NCI-H2196 treated with DMSO at 0.1 percent for 48 hours (cell line): ENCODE measurements around the gene ANO2.
"Not testable (repeated sequence)": the region's sequence is repeated elsewhere in the genome, so short reads cannot be mapped to it uniquely, and the experiment has no call there.

Experiments used
- DNase-seq: peaks from one replicate; lab custom pipeline; 2025; ENCODE audit not compliant: unreplicated experiment; lab: John Stamatoyannopoulos, UW

Gene ANO2

DNA sequence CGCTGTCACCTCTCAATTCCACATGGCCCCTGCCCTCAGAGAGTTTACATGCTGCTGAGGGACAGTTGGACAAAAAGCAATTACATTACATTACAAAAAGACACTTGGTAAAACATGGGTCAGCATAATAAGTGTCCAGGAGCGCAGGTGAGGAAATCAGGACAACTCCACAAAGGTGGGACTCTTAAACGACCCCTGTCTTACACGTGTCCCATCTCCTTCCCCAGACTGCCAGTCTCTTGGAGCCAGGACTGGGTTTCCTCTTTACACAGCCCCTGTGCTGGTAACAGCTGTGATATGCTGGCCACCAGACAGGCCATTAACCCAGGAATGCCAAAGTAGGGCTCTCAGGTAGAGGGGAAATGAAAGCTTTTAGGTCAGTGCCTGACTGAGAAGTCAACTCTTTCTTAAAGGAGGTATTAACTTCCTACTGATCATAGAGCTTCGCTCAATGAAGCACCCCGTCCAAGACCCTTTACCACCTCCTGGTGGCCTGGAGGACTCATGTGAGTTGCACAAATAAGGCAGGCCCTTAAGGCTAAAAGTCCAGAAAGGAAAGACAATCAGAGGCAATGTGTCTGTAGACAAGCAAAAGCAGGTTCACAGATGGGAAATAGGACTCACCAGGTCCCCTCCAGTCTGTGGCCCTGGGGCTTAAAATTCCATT, 55.5 kb downstream of the ANO2 start:
- no peak for DNase-seq

DNA sequence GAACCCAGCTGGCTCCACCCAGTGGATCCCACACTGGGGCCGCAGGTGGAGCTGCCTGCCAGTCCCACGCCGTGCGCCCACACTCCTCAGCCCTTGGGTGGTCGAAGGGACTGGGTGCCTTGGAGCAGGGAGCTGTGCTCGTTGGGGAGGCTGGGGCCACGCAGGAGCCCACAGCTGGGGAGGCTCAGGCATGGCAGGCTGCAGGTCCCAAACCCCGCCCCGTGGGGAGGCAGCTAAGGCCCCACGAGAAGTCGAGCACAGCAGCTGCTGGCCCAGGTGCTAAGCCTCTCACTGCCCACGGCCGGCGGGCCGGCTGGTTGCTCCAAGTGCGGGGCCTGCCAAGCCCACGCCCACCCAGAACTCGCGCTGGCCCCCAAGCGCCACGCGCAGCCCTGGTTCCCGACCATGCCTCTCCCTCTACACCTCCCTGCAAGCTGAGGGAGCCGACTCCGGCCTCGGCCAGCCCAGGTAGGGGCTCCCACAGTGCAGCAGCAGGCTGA, 56.2 kb downstream of the ANO2 start:
- DNase-seq, result no peak

DNA sequence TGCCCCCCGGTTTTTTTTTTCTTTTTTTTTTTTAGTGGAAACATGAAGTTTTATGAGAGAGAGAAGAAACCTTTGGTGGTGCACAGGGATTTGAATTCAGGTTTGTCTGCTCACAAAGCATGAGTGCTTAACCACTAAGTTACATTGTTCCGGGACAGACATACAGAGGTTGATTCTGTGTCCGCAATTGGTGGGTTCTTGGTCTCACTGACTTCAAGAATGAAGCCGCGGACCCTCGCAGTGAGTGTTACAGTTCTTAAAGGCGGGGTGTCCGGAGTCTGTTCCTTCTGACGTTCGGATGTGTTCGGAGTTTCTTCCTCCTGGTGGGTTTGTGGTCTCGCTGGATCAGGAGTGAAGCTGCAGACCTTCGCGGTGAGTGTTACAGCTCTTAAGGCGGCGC, 57.2 kb downstream of the ANO2 start:
- DNase-seq, result not testable (repeated sequence)

DNA sequence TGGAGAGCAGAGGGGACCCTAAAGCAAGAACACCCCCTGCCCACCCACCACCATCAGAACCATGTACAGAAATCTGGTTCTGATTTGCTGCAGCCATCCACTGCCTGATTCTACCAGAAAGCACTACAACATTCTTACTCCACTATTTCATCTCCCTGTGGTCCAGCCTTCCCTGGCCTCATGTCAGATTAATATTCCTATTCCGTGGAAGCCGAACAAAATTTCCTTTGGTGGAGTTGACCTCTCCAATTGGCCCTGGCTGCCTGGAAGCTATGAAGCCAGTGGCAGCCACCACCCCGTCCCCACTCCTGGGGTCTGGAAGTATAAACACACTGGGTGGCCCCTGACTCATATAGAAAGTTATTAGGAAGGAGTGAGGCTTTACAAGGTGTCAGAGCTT, 60.2 kb downstream of the ANO2 start:
- no peak for DNase-seq

DNA sequence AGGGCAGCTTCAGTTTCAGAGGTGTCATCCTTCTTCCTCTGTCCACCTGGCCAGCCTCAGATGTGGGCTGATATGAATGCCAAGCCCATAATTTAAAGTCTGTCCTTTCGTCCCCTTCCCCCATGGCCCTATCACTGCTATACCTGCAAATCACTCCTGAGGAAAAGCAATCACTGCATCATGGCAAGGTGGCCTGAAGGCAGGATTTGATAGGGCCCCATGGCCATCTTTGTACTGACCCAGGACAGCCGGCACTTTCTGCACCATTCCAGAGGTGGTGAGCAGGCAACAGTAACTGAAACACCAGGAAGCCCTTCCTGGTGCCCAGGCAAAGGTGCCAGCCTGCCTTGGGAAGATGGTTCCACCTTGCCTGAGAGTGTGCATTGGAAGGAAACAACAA, 60.8 kb downstream of the ANO2 start:
- no peak for DNase-seq

DNA sequence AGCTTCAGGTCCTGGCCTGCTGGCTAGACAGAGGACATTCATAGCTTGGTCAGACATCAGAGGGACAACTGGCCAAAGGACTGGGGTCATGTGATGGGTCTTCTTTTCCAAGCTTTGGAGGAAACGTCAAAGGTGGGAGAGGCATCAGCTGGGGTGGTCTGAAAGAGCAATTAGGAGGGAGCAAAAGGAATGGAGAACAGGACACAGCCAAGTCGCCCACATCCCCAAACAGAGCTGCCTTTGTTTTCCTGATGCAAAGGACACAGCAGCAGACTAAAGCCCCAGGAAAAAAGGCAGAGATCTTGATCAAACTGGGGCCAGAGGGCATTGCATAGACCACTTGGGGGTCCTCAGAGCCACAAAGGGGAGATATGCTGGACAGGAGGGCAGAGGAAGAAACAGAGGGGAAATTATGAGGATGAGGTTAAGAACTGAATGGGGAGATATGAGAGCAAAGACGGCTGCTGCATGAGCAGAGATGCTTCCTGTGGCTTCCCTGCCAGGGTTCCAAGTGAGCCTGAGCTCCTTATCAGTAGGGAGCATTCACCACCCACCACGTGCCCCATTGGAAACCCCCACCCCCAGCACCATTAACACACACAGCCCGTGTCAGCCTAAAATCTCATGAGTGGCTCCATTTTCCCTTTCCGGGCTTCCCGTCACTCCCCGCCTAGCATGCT, 62.4 kb downstream of the ANO2 start:
- DNase-seq, result no peak

DNA sequence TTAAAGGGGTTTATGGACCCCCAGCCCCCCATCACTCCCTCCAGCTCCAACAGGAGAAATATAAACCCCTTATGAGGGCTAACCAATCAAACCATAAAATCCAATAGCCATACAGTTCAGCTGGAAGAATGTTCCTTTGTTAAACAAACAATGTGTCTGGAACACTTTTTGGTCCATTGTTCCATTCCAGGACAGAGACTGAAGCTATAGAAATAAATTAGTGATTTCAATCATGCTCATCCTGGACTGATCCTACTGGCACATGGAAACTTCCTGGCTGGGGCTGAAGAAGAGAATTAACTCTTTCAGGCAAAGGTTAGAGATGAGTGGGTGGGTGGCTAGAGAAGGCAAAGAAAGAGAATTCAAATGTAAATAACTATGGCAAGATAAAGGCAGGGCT, 63.4 kb downstream of the ANO2 start:
- DNase-seq, result no peak

DNA sequence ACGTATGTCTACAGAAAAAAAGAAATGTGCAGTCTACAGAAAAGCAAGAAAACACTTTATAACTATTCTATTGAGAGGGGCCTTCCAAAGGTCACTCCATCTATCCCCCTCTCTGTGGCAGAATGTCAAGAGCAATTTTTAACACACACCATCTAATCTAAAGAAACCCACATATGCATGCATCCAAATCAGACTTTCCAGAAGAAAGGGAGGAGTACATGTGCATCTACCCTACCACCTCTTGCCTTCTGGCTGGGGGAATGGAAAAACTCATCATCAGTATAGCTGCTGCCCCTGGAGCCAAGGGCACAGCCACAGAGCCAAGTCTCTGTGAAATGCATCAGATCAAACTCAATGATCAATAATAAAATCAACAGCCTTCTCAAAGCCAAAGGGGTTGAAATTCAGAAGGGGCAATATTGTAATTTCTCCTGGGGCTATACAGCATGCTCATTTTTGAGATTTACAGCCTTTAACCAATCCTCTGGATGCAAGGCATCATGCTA, 63.9 kb downstream of the ANO2 start:
- DNase-seq, result no peak

DNA sequence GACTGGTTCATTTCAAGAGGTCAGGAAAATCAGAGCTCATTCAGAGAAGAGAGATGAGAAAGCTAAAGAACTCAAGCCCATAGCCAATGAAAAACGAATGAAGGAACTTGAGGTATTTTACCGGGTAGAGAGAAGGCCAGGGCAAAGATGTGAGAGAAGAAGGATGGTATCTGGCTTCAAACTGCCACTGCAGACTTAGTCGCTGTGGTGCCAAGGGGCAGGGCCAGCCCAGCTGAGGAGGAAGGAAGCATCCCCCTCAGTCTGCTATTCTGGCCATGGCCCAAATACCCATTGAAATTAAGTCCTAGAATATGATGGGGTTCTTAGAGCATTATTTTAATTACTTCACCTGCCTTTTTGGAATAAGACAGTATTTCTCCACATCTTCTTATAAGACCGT, 69.2 kb downstream of the ANO2 start:
- DNase-seq, result no peak

DNA sequence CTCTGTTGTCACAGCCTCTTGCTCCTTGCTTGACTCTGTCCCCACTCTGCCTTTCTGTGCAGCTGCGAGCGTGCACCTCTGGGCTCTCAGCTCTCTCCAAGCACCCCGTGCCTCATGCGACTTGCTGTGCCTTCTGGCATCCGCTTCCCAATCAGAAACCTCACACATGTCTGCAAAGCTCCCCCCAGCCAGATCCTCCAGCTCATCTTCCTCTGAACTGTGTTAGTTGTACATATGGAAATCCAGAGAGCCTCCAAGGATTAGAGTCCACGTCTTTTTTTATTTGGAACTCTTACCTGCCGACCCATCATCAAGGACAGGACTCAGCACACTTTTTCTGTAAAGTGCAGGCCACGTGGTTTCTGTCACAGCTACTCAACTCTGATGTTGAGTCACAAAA, 70.5 kb downstream of the ANO2 start:
- DNase-seq, result no peak

DNA sequence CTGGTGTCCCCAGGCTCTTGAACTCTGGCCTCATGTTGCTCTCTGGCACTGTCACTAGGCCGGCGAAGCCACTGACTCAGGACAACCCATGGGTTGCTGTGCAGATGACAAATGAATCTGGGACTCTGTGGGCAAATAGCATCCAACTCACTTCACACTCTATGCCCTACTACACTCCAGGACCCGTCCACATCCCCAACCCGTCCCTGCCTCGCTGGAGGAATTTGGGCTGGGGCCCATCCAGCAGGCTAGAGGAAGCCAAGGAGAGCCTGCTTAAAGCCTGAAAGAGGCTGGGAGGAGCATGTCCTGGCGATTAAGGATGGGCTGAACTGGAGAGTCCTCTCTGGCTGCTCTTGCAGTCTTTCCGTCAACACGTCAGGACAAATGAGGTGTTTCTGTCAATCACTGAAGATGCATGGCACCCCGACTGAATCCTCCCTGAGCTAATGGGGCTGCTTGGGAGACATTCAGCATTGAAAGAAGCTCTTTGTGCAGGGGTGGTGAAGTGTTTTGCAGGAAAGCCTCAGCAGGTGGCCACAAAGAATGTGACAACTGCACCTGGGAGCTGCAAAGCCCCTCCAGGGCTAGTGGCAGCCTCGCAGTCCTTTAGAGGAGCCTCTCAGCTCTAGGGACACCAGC, 71.7 kb downstream of the ANO2 start:
- DNase-seq, result no peak

DNA sequence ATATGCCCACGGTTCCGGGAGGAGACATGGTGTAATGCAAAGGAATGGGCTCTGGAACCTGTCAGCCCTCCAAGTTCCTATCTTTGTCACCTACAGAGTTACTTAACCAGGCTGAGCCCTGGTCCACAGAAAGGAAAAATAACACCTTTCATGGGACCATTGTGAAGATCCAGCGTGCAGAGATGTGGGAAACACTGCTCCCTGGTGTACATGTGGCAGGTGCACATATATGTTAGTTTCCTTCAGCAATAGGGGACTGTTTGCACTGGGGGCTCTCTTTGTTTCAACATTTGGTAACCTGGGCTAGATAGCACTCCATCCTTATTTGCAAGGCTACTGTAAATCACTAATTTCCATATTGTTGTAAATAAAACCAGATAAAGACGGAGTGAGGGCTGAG, 72.3 kb downstream of the ANO2 start:
- no peak for DNase-seq

DNA sequence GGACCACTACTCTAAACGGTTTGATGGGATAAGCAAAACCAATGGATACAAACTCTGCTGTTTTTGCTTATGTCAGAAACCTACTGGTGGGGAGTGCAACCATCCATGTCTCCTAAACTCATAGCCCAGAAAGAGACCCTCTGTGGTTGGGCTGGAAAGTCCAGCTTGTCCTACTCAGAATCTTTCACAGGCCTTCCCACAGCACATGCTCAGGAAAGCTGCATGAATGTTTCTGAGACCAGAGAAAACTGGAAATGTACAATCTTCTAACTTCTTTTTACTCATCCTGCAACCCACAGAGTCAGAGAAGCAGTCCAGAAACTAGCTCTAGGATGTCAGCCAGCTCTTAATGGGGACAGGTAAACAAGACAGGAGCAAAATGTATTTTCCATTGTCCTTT, 73.3 kb downstream of the ANO2 start:
- DNase-seq, result no peak

DNA sequence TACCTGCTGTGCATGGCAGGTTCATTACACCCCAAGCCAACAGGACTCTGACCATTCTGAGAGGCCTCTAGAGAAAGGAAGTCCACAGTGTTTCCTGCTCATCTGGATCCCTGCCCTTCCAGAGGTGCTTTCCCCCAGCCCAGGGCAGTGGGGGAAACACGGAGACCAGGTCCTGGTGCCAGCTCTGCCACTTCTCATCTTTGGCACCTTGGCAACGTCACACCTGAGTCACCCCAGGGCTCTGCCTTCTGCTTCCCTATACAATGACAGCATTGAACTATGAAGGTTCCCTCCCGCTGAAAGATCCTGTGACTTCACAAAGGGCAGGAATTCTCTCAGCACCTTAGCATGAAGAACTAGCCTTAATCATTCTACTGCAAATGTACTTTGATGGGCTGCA, 74.9 kb downstream of the ANO2 start:
- DNase-seq, result no peak

DNA sequence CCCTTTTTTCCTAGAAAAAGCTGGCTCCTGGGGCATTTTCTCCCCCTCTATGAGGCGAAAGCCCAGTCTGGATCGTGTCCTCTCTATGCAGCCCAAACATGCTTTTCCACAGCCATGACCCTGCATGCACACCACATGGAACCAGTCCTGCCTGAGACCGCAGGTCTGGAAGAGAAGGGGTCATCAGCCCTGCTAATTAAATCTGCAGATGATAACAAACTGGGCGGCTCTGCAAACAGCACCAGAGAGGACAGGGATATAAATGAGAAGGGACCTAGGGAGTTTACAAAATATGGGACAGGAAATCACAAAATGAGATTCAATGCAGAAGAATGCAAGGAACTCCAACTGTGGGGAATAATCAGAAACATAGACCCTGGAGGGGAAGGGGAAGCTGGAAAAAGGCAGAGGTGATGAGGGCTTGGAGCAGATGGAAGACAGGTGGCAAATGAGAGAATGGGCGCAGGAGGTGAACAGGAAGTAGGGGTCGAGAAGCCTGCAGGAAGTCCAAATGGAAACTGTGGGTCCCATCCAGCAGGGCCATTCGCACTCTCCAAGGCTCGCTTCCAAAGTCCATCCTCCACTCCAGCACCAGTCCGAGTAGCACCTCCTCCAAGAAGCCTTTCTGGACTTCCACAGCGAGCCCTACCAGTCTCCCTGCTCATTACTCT, 76.3 kb downstream of the ANO2 start:
- DNase-seq, result no peak

DNA sequence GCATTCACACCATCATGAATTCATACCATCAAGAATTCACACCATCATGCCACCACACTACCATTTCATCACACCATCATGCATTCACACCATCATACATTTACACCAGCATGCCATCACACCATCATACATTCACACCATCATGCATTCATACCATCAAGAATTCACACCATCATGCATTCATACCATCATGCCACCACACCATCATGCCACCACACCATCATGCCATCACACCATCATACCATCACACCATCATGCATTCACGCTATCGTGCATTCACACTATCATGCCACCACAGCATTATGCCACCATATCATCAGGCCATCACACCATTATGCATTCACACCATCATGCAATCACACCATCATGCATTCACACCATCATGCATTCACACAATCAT, 79.7 kb downstream of the ANO2 start:
- no peak for DNase-seq

DNA sequence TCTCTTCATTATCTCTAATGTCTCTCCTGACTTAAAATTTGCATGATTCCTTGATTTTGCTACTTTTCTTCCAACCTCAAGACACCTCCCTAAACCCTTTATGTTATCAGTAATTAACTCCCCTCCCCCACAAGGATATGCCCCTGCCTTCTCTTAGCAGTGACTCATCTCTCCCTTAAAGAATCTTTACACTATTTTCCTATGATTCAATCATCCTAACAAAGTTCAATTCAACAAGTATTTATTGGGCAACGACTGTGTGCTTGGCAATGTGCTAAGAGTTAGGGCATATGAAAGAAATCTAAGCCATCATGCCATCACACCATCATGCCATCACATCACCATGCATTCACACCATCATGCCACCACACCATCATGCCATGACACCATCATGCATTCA, 80.1 kb downstream of the ANO2 start:
- no peak for DNase-seq

DNA sequence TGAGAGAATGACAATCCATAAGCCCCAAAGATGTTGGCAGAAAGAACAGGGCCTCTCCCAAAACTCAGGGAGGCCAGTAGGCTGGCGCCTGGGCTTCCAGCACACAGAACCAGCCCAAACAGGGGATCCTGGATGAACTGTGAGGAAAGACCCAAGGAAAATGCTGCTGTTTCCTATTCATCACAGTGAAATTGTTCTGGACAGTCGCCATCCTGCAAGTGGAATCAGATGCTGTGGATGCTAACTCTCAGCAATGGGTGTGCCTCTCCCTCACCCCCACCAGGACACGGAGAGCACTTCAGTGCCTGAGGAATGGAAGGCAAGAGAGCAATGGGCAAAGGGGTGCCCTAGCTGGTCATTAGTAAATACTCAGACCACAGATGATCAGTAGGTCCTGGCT, 80.8 kb downstream of the ANO2 start:
- DNase-seq, result no peak

DNA sequence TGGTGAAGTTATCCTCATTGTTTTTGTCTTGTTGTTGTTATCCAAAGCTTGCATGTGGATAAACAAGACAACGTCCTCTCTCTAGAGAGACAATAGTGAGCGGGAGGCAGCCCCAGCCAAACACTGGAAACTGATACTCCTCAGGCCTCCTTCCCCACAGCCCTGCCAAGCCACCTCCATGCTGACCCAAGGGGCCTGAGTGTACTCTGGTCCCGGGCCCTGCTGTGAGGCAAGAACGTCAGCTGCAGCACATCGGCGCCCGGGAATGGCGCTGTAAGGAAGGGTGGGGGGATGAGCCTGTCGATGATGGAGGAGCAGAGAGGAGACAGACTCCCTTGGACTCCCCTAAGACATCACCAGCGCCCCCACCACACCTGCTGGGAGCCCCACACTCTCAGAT, 83.6 kb downstream of the ANO2 start:
- DNase-seq, result no peak

DNA sequence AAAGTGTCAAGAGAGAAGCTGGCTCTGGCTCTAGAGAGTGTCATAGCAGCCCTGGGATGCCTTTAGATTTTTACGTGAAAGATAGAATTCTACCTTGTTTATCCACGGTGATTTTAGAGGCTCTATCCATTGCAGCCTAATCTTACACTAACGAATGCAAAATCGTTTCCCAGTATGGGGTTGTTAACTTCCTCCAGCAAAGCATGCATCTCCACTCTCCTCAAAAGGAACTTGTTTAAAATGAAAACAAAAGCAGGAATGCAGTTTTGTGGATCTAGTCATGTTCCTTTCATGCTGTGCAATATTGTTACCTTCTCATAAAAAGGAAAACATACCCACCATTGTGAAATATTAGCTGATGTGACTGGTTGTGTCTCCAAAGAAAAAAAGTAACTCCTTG, 88.4 kb downstream of the ANO2 start:
- DNase-seq, result no peak

DNA sequence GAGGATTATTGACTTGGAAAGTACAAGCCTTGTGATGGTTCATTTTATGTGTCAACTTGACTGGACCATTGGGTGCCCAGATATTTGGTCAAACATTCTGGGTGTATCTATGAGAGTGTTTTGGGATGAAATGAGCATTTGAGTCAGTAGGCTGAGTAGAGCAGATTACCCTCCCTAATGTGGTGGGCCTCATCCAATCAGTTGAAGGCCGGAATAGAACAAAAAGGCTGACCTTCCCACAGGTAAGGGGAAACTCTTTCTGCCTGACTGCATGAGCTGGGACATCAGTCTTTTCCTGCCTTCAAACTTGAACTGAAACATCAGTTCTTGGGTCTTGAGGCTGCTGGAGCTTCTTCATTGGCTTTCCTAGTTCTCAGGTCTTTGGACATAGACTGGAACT, 98.1 kb downstream of the ANO2 start:
- no peak for DNase-seq

DNA sequence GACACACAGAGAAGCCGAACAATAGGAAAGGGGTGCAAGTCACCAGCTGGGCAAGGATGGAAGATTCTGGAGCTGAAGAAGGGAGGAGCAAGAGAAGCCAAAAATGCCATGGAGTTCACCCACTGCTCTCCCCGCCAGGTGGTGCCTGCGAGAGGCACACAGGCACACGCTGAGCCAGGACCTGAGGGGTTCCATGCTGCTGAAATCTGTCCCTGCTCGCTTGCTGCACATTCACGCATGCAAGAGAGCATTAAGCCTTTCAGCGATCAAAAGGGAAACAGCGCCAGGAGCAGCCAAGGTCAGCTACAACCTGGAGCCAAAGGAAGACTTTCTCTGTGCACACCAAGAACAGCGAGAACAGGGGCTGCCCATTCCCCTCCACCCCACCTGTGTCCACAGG, 104.1 kb downstream of the ANO2 start:
- no peak for DNase-seq
